NCI-H82 (cell line): ENCODE data around the gene ANXA7.
"Not testable (repeated sequence)": the region's sequence is repeated elsewhere in the genome, so short reads cannot be mapped to it uniquely, and the experiment has no call there.

Source experiments
- DNase-seq: peaks from one replicate; lab custom pipeline; 2025; lab: John Stamatoyannopoulos, UW

Gene ANXA7

GRCh38 chr10:73407495-73407894 lies 6.4 kb downstream of the ANXA7 start:
- DNase-seq, result no peak

GRCh38 chr10:73406846-73407245 lies 7.0 kb downstream of the ANXA7 start:
- no peak for DNase-seq

GRCh38 chr10:73405556-73405955 lies 8.3 kb downstream of the ANXA7 start:
- no peak for DNase-seq

GRCh38 chr10:73404690-73405089 lies 9.2 kb downstream of the ANXA7 start:
- no peak for DNase-seq

GRCh38 chr10:73401636-73402035 lies 12.2 kb downstream of the ANXA7 start:
- DNase-seq, result no peak

- DNase-seq, result no peak
Observed at GRCh38 chr10:73399063-73399462, 14.8 kb downstream of the ANXA7 start.

- peak; percentile 25 for DNase-seq
Observed at GRCh38 chr10:73398024-73398423, 15.8 kb downstream of the ANXA7 start.

GRCh38 chr10:73394325-73394724 lies 19.5 kb downstream of the ANXA7 start:
- DNase-seq, result not testable (repeated sequence)

GRCh38 chr10:73388228-73388627 lies 25.6 kb downstream of the ANXA7 start:
- no peak for DNase-seq

- no peak for DNase-seq
Observed at GRCh38 chr10:73386583-73386982, 27.3 kb downstream of the ANXA7 start.

- no peak for DNase-seq
Observed at GRCh38 chr10:73379064-73379748, 34.7 kb downstream of the ANXA7 start.

- DNase-seq, result no peak
Observed at GRCh38 chr10:73376679-73377078, 37.2 kb downstream of the ANXA7 start.

- DNase-seq, result no peak
Observed at GRCh38 chr10:73368238-73368637, 45.6 kb downstream of the ANXA7 start.

GRCh38 chr10:73366381-73367298 lies 47.2 kb downstream of the ANXA7 start:
- no peak for DNase-seq

GRCh38 chr10:73364964-73365363 lies 48.9 kb downstream of the ANXA7 start:
- DNase-seq, result no peak

GRCh38 chr10:73359492-73359891 lies 54.4 kb downstream of the ANXA7 start:
- DNase-seq, result no peak

- peak; percentile 96 for DNase-seq
Observed at GRCh38 chr10:73358331-73359279, 55.3 kb downstream of the ANXA7 start, which contains the start of gene CFAP70. TSS of gene CFAP70 (minus strand) at chr10:73358864. CDS start at chr10:73354796, 4,068 bp downstream.

GRCh38 chr10:73357821-73358220 lies 56.0 kb downstream of the ANXA7 start:
- no peak for DNase-seq

GRCh38 chr10:73357166-73357565 lies 56.7 kb downstream of the ANXA7 start:
- no peak for DNase-seq

GRCh38 chr10:73344269-73344668 lies 69.6 kb downstream of the ANXA7 start:
- no peak for DNase-seq

- no peak for DNase-seq
Observed at GRCh38 chr10:73340121-73340520, 73.7 kb downstream of the ANXA7 start.

- no peak for DNase-seq
Observed at GRCh38 chr10:73339436-73339835, 74.4 kb downstream of the ANXA7 start.
